HG03196 (cell line): Measurements from ENCODE around the gene DNAH5.

ENCODE experiments used
- ATAC-seq: cut with Tn5 transposase; IDR thresholded peaks from one replicate; pipeline ENCODE4 v1.9.1; 2021; ENCODE audit not compliant: unreplicated experiment

The DNAH5 gene

DNA sequence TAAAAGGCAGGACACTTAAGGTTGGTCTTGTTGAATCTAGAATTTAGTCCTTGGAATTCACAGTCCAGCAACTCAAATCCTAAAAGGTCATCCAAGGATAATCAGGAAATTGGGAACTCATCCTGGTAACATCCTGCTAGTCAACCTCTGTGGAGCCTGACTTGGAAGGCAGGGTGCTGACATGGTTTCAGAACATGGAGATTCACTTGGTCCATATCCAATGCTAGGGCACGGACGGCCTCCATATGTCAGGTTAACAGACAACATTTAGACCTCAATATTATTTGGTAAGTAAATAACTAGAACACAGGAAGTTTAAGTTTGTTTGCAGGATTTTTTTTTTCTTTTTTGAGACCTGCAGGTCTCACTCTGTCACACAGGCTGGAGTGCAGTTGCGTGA lies 783 bp upstream of the DNAH5 start:
- no peak for ATAC-seq

- no peak for ATAC-seq
Measured at GRCh38 chr5:13943676-13944075, 812 bp downstream of the DNAH5 start.

- ATAC-seq: no peak
Measured at GRCh38 chr5:13941468-13941867, 3.0 kb downstream of the DNAH5 start.

- ATAC-seq: no peak
Measured at GRCh38 chr5:13939638-13940037, 4.8 kb downstream of the DNAH5 start.

DNA sequence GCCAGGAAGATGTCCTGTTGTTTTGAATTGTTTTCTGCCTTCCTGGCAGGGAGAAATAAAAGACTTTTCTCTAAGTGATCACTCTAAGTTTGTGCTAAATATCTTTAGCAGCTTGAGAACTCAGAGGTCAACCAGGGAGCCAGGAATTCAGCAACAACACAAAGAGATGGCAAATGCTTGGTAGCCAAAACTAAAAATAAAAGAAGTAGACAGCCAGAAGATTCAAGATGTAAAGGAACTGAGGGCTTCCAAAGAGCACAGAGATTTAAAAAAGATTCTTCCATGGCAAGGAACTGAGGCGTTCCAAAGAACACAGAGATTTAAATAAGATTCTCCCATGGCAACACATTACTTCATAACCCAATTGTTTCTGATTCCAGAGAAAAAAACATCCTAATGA lies 9.6 kb downstream of the DNAH5 start:
- no peak for ATAC-seq

DNA sequence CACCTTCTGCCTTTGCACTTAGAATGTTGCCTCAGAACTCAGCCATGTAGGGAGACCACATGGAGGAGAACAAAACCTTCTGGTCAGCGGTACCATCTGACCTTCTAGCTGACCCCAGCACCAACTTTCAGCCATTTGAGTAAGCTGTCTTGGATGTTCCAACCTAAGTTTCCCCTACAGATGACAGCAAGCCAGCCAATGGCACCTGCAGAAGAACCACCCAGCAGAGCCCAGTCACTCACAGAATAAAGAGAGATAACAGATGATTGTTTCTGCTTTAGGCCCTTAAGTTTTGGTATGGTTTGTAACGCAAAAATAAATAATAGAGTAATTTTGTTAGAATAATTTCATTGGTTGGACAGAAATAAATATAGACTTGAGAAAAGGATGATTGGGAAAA lies 10.4 kb downstream of the DNAH5 start:
- no peak for ATAC-seq

DNA sequence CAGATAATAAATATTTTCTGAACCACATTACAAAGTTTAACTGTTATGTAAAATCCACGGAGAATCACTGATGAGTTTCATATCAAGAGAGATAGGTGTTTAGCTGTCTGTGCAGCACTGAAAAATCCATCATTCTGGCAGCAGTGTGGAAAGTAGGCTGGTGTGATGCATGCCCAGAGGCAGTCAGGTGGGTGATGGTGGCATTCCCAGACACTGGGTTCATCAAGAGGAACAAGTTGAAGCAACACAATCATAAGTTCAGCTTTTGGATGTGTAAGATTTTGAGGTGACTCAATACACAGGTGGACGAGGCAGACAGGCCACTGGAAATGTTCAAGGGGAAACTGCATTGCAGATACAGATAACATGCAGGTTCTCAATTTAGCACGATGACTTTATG lies 11.9 kb downstream of the DNAH5 start:
- ATAC-seq: no peak

DNA sequence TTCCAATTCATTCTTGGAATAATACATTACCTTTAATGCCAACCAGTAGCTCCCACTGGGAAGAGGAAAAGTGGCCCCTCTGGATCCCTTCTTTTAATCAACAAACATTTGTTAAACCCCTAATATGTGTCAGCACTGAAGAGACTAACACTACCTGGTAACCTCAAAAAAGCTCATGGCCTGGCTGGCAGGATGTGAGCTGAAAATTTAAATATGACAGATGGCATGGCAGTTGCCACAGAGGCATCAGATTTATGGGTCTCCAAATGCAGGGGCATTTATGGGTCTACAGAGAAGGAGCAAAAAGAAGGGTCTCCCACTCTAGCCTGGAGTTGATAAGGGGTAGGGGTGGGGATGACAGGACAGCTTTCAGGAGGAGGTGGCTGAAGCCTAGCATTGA lies 12.5 kb downstream of the DNAH5 start:
- ATAC-seq: no peak

DNA sequence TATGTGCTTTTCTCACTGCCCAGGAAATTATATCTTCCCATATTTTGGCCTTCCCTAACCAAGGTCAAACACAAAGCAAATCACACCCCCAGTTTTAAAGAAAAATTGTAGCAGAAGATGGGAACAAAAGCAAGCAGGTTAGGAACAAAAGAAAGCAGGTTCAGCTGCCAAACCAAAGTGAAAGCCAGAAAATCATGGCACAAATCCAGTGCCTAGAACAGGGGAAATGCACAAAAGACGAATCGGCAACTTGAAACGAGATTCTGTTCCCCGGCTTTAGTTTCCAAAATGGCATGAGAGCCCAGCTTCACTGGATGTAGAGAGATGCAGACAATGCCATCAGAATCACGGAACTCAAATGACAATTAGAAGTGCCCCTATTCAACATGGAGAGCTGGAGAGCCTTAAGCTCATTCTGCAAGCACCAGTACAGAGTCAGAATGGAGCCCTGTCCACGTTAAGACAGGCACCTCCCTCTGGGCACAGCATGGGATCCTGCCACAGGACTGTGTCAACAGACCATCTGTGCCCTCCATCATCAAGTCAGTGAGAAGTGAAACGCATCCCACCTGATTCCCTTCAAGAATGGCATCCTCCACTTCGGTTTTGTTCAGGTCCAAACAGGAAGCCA lies 13.8 kb downstream of the DNAH5 start:
- no peak for ATAC-seq

- ATAC-seq: no peak
Measured at GRCh38 chr5:13926731-13927130, 17.8 kb downstream of the DNAH5 start.

GRCh38 chr5:13921578-13921977 lies 22.9 kb downstream of the DNAH5 start:
- ATAC-seq: no peak

DNA sequence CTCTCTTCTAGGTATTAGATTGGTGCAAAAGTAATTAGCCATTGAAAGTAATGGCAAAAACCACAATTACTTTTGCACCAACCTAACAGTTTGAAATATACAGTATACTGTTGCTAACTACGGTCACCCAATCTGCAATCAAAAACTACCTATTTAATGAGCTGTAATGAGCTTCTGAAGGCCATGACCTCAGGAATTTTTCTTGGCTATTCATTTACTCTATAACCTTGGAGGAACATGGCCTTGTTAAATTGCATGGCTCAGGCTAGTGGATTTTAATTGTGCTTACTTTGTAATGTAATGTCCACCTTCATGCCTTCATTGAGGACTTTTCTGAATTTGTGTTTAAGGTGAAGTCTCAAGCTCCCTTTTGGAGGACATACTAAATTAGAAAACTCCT lies 24.7 kb downstream of the DNAH5 start:
- no peak for ATAC-seq

DNA sequence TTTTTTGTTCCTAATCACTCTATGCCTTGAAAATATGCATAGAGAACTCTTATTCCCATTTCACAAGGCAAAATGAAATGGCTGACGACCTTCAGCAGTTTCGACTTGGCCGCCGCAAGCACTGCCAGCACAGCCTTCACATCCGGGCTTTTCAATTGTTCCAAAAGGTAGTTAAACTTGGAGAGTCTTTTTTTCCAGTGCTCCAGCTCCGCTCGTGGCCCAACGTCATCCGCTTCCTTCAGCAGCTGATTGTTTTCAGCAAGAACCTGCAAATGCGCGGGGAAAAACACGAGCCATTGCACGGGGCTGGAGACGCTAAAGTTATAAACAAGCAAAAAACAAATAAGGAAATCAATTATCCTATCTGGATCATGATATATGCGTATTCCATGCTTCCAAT lies 25.4 kb downstream of the DNAH5 start:
- no peak for ATAC-seq

GRCh38 chr5:13917061-13917460 lies 27.4 kb downstream of the DNAH5 start:
- no peak for ATAC-seq

DNA sequence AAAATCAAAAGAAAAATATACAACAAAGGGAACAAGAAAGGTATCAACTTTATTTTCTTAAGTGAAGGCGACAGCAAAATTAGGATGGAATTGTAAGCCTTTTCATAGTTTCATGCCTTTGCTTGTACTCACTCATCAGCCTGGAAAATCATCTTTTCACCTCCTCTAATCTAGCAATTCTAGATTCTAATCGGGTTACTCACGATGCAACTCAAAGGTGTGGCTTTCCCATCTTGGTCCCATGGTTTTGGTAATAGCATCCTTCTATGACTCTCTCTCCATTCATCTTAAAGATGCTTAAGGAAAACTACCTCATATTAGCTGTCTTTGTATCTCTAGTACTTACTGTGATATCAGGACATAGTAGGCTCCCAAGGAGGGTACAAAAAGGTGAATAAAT lies 30.5 kb downstream of the DNAH5 start:
- no peak for ATAC-seq

DNA sequence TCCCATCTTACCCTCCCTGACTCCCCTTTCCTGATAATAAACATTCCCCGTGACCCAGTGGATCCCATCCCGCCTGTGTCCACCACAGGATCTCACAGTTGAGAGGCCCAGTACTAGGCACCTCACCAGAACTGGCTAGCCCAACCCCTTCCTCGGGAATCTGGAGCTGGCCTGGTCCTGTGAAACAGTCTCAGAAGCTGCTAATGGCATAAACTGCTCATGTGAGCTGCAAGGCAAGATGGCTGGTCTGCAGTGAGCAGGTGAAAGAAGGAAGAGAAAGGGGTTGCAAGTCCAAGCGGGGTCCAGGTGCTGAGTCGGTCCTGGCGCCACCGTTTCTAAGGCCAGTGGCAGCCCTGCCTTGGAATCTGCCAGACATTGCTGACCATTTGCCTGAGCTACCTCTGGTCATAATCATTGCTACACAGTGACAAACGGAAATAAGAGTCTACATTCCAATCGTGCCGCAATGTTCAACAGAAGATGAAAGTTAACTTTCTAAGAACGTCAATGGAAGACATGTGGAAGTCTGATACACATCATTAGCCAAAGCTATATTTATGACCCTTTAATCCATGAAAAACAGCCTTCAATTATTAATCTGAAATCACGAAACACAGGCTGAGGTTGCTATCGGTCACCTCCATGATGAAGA lies 33.7 kb downstream of the DNAH5 start:
- ATAC-seq: no peak

DNA sequence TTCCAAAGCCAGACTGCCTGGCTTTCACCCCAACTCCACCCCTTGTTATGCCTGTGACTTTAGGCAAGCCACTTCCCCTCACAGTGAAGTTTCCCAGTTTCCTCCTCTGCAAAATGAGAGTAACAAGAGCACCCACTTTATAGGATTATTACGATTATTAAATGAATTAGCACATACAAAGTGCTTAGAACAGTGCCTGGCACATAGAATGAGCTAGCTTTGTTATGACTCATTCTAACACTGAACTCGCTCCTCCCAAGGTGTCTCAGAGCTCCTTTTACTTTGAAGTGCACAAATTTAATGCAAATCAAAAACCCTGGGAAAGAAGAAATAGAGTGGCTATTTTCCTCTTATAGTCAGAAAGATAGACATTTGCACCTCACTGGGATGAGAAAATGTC lies 34.3 kb downstream of the DNAH5 start:
- ATAC-seq: no peak

GRCh38 chr5:13909271-13909670 lies 35.2 kb downstream of the DNAH5 start:
- ATAC-seq: no peak

- no peak for ATAC-seq
Measured at GRCh38 chr5:13898569-13898968, 45.9 kb downstream of the DNAH5 start.

DNA sequence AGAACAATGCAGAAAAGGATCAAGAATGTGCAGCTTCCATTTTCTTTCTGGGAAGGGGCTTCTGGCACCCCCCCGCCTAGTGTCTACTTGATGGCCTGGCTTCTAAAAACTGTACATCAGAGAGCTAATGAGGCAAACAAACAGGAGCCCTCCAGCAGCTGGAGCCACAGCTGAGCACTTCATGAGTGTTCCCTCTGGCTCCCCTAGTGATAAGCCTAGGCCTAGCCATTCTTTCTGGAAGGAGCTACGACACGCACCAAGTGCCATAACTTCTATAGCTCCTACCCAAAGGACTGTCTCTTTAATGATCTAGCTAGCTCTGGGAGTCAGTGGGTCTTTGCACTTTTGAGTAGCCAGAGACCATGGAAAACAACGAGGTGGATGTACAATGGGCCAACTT lies 66.1 kb downstream of the DNAH5 start:
- ATAC-seq: no peak

DNA sequence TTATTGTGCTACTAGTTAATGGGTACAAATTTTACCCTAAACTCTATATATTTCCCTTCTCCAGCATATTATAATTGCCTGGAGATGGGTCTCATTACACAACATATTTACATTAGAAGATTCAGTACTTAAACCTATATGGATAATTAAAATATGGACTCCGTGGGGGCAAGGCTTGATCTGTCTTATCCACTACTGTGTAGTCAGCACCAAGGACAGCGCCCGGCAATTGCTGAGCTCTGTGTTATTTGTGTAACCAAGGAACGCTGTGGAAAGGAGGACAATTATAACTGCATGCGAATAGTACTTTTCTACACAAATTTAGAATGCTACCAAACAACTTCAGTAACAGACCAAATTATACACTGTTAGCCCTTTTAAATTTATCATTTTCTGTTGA lies 77.7 kb downstream of the DNAH5 start:
- no peak for ATAC-seq

DNA sequence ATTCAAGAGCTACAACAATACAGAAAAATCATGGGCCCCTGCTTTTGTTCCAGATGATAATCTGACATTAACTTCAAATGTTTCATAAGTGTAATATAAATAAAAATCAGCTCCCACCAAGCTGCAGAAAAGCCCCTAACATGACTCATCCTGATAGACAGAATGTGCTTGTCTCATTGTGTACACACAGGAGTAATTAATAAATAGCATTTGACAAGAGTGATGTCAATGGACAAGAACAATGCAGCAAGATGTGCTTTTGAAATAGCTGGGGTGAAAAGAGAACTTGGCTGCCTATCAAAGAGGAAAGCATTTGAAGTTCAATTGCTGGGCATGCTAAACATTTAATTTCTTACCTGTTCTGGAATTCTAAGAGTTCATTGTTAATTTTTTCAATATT lies 79.2 kb downstream of the DNAH5 start:
- no peak for ATAC-seq

- ATAC-seq: no peak
Measured at GRCh38 chr5:13860146-13860545, 84.3 kb downstream of the DNAH5 start.
